HG02610 (cell line): ENCODE data around the gene HOXA11.

ENCODE experiments used
- ATAC-seq: cut with Tn5 transposase; IDR thresholded peaks from one replicate; pipeline ENCODE4 v1.9.1; 2021; ENCODE audit warnings: mild to moderate bottlenecking, moderate library complexity; ENCODE audit not compliant: unreplicated experiment

Gene HOXA11

DNA sequence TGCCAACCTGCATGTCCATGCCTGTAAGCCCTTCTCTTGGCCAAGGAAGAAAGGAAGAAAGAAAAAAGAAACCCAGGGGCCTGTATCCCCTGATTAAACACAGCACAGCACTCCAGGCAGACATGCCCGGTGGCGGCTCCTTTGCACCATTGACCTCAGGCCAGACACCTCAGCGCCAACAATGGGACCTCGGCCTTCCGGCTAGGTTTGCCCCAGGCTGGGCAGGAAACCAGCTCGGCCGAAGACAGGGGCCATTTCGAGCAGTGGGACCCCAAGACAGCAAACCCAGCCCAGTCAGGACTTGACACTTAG, 13.8 kb downstream of the HOXA11 start:
- no peak for ATAC-seq

- ATAC-seq, result no peak
Observed at GRCh38 chr7:27170426-27171324, 14.4 kb downstream of the HOXA11 start.

GRCh38 chr7:27169658-27170425, 15.2 kb downstream of the HOXA11 start:
- ATAC-seq, result no peak

- ATAC-seq, result no peak
Observed at GRCh38 chr7:27168265-27168947, 16.6 kb downstream of the HOXA11 start.

GRCh38 chr7:27167916-27168264, 17.1 kb downstream of the HOXA11 start:
- ATAC-seq, result no peak

DNA sequence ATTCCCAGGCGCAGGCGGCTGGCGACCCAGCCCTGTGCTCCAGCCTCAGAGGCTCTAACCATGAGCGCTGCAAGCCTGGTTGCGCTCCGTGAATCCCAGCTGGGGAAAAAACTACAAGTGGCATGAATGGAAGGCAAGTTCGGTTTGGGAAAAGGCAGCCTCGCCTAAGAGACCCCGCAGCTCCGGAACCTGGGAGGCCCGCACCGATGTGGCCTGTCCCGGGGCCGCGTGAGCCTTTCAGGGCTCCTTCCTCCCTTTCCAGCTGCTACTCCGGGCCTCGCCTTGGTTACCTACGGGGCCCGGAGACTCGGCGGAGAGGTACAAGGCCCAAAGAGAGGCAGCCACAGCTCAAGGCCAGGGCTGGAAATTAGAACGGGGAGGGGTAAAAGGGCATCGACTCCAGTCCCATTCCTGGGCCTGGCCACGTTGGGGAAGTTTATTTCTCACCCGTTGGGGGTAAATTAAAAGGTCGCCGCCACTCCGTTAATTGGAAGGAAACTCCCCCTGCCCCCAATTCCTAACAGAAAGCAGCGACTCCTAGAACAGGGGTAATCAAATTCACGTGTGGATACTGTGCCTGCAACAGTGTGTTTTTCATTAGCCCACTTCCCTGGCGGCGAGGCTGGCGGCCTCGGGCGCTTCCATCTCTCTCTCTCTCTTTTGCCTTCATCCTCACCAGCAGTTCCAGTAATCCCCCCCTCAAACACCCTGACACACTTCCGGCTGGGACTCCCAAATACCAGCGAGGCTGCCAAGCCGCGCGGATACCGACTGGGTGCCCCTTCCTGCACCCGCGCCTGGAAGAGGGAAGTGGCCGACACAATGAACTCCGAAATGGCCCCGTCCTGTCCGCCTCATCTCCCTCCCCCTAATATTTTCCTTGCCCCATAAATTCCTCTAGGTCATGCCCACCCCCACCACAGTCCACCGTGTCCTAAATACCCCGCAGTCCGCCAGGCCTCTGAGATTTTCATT, 18.2 kb downstream of the HOXA11 start:
- no peak for ATAC-seq

DNA sequence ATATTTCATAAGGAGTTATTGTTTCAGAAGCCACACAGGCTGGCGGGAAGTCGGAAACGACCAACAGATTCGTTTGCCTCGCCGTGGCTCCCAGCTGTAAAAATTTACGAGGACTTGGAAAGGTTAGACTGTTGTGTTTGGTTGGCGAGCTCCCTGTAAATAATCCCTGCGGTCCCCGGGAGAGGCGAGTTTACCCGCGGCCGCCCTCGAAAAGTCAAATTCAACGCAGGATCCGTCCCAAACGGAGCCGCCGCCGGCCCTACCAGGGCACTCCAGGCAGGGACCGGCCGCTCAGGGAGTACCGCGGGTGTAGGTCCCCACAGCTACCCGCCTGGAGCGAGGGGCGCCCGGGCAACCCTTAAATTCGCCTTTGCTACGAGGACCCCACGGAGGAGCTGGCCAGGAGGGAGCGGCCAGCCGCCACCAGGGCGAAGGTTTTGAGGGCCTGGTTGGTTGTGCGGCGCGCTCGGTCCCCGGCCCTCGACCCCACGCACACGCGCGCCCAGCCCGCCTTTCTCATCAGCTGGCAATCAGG, 19.0 kb downstream of the HOXA11 start:
- no peak for ATAC-seq

DNA sequence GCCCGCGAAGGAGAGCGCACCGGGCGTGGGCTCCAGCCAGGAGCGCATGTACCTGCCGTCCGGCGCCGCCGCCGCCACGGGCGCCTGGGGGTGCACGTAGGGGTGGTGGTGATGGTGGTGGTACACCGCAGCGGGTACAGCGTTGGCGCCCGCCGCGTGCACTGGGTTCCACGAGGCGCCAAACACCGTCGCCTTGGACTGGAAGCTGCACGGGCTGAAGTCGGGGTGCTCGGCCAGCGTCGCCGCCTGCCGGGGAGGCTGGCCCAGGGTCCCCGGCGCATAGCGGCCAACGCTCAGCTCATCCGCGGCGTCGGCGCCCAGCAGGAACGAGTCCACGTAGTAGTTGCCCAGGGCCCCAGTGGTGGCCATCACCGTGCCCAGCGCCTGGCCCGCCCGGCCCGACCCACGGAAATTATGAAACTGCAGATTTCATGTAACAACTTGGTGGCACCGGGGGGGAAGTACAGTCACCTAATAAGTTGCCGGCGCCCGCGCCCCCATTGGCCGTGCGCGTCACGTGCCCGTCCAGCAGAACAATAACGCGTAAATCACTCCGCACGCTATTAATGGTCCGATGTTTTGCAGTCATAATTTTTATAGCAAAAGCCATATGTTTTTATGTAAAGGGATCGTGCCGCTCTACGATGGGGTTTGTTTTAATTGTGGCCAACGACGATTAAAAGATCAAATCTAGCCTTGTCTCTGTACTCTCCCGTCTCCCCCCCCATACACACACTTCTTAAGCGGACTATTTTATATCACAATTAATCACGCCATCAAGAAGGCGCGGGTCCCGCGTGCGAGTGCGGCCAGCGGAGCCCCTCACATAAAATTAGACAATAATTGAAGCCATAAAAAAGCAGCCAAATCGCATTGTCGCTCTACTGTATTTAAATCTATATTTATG, 19.7 kb downstream of the HOXA11 start, which contains the start of gene HOXA9:
TSS of gene HOXA9 (minus strand) at position 449 of the 907 bp plus-strand sequence. CDS start at position 369, 80 bp downstream.
- no peak for ATAC-seq

GRCh38 chr7:27164367-27165088, 20.5 kb downstream of the HOXA11 start:
- no peak for ATAC-seq

GRCh38 chr7:27164045-27164366, 21.0 kb downstream of the HOXA11 start:
- no peak for ATAC-seq

GRCh38 chr7:27163288-27164044, 21.6 kb downstream of the HOXA11 start:
- no peak for ATAC-seq

DNA sequence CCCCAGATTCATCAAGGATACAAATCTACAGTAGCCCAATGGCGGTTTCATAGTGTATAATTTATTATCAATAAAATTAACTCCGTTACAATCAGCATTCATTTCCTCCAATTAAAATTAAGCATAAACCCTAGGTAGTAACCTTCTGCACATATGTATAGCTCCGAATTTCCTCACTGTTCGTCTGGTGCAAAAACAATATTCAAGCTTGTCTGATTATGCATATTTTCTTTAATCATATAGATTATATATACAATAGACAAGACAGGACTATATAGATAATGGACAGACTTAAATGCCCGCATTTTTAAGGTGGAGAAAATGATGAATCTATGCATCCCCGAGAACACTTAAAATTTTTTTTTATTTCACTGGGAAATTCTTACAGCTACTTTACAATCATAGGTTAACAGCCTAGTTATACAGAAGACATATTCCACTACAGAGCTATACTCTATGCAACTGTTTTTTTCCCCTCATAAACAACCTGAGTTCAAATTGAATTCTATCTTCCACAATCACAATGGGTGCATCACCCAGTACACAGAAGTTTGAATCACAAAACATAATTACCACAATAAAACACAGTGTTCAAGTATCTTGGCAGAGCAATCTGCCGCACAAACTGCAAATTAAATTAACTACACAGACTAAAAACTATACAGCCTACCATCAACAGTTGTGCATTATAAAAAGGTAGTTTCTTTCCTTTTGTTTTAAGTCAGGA, 22.3 kb downstream of the HOXA11 start:
- ATAC-seq, result no peak

- ATAC-seq, result no peak
Observed at GRCh38 chr7:27161721-27162560, 23.1 kb downstream of the HOXA11 start.

DNA sequence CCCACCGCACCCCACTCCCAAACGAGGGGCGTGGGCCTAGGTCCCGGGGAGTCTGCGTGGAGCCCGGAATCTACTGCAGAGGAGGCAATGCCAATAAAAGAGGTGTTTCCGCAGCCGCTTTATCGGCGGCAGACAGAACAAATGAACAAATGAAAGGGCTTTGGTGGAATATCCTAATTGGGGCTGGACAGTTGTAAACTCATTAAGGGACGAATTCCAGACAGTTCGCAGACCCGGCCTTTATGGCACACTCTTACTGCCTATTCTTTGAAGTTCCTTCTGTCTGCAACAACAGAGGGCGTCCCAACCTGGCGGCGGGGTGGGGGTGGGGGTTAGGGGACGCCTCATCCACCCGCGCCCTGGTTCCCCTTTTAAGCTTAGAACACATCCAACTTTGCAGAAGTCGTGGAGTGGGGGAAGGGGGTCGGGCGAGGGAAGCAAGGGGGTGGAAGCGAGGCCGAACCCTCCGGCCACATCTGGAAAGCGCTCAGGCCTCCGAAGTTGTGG, 23.8 kb downstream of the HOXA11 start:
- no peak for ATAC-seq

- peak; percentile 44 for ATAC-seq
Observed at GRCh38 chr7:27160546-27161213, 24.4 kb downstream of the HOXA11 start.

GRCh38 chr7:27160145-27160545, 24.9 kb downstream of the HOXA11 start:
- no peak for ATAC-seq
